NCI-H2196 (cell line): Measurements from ENCODE around the gene TFAP2A.

Experiments
- DNase-seq: peaks from one replicate; lab custom pipeline; 2025; ENCODE audit not compliant: unreplicated experiment; lab: John Stamatoyannopoulos, UW

The TFAP2A gene

GRCh38 chr6:10384091-10384609 is 30.7 kb downstream of the TFAP2A start:
- no peak for DNase-seq

GRCh38 chr6:10383331-10384090 is 31.4 kb downstream of the TFAP2A start:
- DNase-seq = no peak

- no peak for DNase-seq
Observed at GRCh38 chr6:10382728-10383330, 32.0 kb downstream of the TFAP2A start.

GRCh38 chr6:10382322-10382721 is 32.6 kb downstream of the TFAP2A start:
- no peak for DNase-seq

GRCh38 chr6:10381830-10382208 is 33.1 kb downstream of the TFAP2A start:
- DNase-seq = no peak

GRCh38 chr6:10381133-10381829 is 33.6 kb downstream of the TFAP2A start:
- DNase-seq = no peak

GRCh38 chr6:10375391-10375969 is 39.4 kb downstream of the TFAP2A start:
- DNase-seq = no peak

GRCh38 chr6:10373642-10374359 is 41.1 kb downstream of the TFAP2A start:
- DNase-seq = no peak

GRCh38 chr6:10369896-10370295 is 45.0 kb downstream of the TFAP2A start:
- no peak for DNase-seq

GRCh38 chr6:10368861-10369260 is 46.0 kb downstream of the TFAP2A start:
- DNase-seq = no peak

- no peak for DNase-seq
Observed at GRCh38 chr6:10363911-10364310, 51.0 kb downstream of the TFAP2A start.

- DNase-seq = no peak
Observed at GRCh38 chr6:10362300-10362699, 52.6 kb downstream of the TFAP2A start.

GRCh38 chr6:10361428-10361827 is 53.4 kb downstream of the TFAP2A start:
- DNase-seq = no peak

GRCh38 chr6:10359581-10359980 is 55.3 kb downstream of the TFAP2A start:
- no peak for DNase-seq

GRCh38 chr6:10355115-10355702 is 59.7 kb downstream of the TFAP2A start:
- no peak for DNase-seq

- DNase-seq = no peak
Observed at GRCh38 chr6:10351791-10352190, 63.1 kb downstream of the TFAP2A start.

GRCh38 chr6:10350720-10351119 is 64.2 kb downstream of the TFAP2A start:
- DNase-seq = no peak

- DNase-seq = no peak
Observed at GRCh38 chr6:10347561-10348327, 67.1 kb downstream of the TFAP2A start.
